ENCODE measurements around the gene PRDM10.
"Not testable (repeated sequence)": the region's sequence is repeated elsewhere in the genome, so short reads cannot be mapped to it uniquely, and the experiment has no call there.

Gene PRDM10

DNA sequence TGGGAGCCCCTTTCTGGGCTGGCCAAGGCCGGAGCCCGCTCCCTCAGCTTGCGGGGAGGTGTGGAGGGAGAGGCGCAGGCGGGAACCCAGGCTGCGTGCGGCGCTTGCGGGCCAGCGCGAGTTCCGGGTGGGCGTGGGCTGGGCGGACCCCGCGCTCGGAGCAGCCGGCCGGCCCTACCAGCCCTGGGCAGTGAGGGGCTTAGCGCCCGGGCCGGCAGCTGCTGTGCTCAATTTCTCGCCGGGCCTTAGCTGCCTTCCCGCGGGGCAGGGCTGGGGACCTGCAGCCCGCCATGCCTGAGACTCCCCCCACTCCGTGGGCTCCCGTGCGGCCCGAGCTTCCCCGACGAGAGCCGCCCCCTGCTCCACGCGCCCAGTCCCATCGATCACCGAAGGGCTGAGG, 19.0 kb upstream of the PRDM10 start:
- DNase-seq; intact Hi-C loops (cut with DNase I): not testable (repeated sequence)

DNA sequence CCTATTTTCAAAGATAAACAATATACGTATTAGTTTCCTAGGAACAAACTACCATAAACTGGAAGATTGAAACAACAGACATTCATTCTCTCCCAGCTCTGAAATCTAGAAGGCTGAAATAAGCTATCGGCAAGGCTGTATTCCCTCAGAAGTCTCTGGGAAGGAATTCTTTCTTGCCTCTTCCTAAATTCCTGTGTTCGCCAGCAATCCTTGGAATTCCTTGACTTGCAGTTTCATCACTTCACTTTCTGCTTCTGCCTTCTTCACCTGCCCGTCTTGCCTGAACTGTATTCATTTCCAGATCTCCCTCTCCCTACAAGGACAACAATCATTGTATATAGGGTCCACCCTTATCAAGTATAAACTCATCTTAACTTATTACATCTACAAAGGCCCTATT, 17.7 kb upstream of the PRDM10 start:
- intact Hi-C loops (cut with DNase I) = no loop called here
- no peak for DNase-seq

DNA sequence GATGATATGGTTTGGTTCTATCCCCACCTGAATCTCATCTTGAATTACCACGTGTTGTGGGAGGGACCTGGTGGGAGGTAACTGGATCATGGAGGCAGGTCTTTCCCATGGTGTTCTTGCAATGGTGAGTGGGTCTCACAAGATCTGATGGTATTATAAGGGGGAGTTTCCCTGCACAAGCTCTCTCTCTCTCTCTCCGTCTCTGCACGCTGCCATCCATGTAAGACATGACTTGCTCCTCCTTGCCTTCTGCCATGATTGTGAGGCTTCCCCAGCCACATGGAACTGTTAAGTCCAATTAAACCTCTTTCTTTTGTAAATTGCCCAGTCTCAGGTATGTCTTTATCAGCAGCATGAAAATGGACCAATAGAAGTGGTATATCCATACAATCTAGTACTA, 13.2 kb upstream of the PRDM10 start:
- intact Hi-C loops (cut with DNase I); DNase-seq: not testable (repeated sequence)

- intact Hi-C loops (cut with DNase I) = loop anchor here (10.0 kb wide), 2 partner anchors 114 to 126 kb away; partner anchors contain the start of gene NFRKB
Measured at GRCh38 chr11:130008326-130008725, 5.7 kb upstream of the PRDM10 start.

GRCh38 chr11:130006929-130007328, 4.3 kb upstream of the PRDM10 start:
- intact Hi-C loops (cut with DNase I) = loop anchor here (10.0 kb wide), 2 partner anchors 112 to 128 kb away; partner anchors contain the start of gene NFRKB
- DNase-seq = no peak

More at GRCh38 chr11:130008326-130008725, 5.7 kb upstream of the PRDM10 start:
- no peak for DNase-seq

DNA sequence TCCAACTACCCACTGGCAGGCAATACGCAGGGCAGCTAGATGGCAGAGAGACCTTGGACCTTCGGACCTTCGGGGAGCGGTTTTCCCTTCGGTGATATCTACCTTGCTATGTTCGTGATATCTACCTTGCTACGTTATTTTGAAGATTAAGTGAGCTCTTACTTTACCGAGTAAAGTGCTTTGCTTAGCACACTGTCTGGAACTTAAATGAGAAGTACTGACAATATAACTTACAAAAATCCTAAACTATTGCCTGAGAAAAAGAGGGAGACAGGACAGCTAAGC, 1.0 kb upstream of the PRDM10 start:
- peak in 1 of 10 donors; percentile 90 for DNase-seq
- intact Hi-C loops (cut with DNase I) = loop anchor here (2.0 to 10.0 kb wide), 4 partner anchors 79 to 309 kb away; partner anchors contain the start of genes NFRKB and ZBTB44

DNA sequence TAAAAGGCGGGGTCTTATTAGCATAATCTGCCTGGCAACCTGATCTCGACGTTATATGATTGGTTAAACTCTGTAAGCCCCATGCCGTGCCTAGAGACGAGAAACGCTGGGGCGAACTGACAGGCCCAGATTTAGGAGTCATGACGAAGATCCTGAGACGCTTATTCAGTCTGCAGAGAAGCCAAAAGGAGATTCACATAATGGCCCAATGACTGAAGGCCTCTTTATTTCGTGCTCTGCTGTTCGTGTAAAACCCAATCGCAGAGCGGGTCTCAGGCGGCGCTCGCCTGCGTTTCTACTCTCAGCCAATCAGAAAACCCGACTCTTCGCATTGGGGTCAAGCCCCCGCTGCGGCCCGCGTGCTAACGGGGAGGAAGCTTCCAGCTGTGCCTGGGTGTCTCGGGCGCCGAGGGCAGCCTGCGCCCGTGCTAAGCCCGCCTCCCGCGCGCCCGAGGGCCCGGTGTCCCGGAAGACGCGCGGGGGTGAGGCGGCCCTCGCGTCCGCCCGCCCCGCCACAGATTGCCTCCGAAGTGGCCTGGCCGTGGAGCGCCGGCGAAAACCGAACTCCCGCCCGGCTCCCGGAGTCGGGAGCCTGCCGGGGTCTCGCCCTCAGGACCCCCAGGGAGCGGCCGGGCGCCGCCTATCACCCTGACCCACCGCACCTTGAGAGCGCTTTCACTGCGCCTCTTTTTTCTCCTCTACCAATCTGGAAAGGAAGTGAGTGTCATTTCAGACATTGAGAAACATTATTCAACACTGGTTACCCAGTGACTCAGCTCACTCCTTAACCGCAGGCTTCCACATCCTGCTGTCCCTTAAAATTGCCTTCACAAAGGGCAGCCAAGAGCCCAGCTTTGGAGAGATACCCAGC, 446 bp upstream of the PRDM10 start:
- DNase-seq = peak; percentile 89 to 99 (median 93)
- intact Hi-C loops (cut with DNase I) = loop anchor here (1.0 to 10.0 kb wide), 5 partner anchors 66 to 309 kb away; partner anchors contain the start of genes APLP2, NFRKB and ZBTB44

DNA sequence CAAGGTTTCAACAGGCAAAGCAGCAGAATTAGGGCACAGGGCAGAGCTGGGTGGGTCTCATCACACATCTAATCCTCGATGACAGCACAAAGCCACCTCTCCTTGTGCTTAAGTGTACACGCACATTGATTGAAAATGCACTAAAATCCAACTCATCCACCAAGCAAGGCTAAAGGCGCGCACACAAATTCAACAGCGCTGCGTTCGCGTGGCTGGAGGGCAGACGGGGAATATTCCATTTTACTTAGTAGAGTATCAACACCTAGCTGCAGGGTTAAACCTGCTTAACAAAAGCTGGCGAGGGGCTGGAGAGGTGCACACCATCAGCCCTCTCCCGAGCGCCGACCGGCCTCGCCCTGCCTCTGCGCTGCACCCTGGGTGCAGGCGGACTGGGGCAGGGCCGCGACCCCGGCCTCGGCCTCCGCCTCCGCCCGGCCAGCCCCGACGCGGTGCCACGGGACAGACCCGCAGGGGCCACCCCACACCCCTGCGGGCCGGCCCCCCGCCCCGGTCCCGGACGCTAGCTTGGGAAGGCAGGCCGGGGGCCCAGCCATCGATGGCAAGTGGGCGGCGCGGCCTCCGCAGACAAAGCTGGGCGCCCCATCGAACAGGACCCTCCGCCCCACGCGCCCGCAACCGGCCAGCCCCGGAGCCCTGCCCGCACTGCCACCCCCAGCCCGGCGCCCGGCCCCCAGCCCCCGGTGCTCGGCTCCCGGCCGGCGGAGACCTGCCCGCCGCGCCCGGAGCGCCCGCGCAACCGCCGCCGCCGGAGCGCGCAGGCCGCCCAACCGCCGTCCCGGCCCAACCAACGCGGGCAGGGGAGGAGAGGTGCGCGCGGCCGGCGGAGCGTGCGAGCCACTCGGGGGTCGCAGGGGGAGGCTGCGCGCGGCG, 929 bp downstream of the PRDM10 start:
- DNase-seq = peak in 4 of 10 donors; percentile 10 to 85 (median 51)
- intact Hi-C loops (cut with DNase I) = loop anchor here (1.0 to 10.0 kb wide), 5 partner anchors 68 to 311 kb away; partner anchors contain the start of genes APLP2, NFRKB and ZBTB44

DNA sequence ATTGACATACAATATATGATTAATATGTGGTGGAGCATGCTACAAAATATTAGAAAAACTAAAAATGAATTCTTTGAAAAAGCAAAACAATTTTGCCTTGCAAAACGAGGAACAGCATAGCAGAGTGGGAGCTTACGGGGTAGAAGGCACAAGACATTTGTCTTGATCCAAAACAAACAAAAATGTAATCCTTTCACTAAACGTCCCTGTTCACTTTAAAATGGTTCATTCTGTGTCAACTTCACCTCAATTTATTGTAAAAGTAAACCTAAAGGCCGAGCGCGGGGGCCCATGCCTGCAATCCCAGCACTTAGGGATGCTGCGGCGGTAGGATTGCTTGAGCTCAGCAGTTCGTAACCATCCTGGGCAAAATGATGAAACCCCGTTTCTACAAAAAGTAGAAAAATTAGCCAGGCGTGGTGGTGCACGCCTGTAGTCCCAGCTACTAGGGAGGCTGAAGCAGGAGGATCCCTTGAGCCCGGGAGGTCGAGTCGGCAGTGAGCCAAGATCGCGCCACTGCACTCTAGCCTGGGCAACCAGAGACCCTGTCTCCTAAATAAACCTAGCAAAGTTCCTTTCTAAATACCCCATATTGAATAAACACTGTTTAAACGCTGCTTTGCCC, 2.0 kb downstream of the PRDM10 start:
- DNase-seq = no peak
- intact Hi-C loops (cut with DNase I) = loop anchor here (5.0 to 10.0 kb wide), 3 partner anchors 106 to 312 kb away; partner anchors contain the start of genes NFRKB and ZBTB44

GRCh38 chr11:129999407-129999806, 3.2 kb downstream of the PRDM10 start:
- no peak for DNase-seq
- intact Hi-C loops (cut with DNase I) = no loop called here

DNA sequence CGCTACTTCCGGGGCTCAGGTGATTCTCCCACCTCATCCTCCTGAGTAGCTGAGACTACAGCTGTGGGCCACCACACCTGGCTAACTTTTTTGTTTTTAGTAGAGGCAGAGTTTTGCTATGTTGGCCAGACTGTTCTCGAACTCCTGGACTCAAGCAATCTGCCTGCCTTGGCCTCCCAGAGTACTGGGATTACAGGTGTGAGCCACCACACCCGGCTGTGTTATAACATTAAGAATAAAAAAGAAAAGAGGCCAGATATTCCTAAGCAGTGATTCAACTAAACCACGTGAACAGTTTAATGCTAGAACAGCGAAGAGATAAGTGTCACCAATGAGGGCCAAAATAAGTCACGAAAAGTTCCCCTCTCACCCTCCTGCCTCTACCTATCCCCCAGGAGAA, 3.7 kb downstream of the PRDM10 start:
- intact Hi-C loops (cut with DNase I) = no loop called here
- no peak for DNase-seq

- intact Hi-C loops (cut with DNase I) = no loop called here
- no peak for DNase-seq
Measured at GRCh38 chr11:129998107-129998506, 4.5 kb downstream of the PRDM10 start.

DNA sequence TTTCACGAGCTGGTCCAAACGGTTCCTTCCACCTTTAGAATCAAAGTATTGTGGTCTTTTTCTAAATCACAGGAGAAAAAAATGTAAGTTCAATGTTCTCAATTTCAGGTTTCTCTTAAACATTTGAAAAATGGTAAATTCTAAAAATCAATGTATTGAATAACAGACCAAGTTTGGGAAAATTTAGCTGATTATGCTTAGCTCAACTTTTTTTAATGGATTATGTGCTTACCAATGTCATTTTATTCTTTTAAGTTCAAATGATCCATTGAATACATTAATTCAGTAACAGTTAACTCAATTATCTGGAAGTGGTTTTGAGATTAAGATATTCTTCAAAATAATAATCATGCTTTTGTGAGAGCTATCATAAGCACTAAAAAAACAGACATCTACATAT, 5.1 kb downstream of the PRDM10 start:
- no peak for DNase-seq
- intact Hi-C loops (cut with DNase I) = no loop called here

DNA sequence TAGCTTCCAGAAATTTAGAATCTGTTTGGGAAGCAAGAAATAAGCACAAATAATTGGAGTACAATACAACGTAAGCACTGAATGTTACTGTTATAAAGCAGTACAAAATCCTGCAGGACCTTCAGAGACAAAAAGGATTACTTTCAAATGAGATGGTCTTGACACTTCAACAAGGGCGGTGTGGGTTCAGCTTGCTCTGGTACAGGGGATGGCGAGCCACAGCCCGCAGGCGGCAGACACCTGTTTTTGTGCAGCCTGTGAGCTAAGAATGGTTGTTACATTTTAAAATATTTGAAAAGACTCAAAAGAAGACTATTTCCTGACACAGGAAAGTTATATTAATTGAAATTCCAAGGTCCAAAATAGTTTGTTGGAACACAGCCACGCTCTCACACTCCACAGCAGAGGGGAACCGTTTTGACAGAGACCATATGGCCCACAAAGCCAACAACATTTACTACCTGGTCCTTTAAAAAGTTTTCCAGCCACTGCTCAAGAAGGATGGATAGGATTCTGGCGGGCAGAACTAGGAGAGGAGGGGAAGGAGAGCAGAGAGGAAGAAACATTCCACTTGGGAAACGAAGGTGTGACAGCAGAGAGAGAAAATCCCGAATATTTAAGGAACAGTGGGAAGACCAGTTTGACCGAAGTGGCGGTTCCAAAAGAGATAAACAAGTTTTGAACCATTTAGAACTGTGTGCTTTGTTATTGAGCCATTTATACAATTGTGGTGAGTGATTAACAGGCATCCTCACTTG, 6.3 kb downstream of the PRDM10 start:
- intact Hi-C loops (cut with DNase I) = no loop called here
- DNase-seq = no peak

DNA sequence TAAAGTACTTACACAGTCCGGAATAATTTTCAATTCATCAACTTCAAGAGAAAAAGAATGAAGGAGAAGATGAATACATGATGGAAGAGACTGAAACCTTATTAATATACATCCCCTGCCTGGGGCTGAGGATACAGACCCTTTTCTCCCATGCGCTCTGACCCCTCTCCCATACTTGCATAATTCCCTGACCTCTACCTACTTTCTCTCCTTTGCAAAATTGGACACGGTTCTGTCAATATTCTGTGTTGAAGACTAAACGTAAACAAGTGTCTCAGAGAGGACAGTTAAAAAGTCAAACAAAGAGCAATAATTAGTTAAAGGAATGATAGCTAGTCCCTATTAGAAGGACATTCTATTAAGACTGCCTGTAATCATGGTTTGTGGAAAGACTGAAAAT, 7.5 kb downstream of the PRDM10 start:
- no peak for DNase-seq
- intact Hi-C loops (cut with DNase I) = no loop called here

DNA sequence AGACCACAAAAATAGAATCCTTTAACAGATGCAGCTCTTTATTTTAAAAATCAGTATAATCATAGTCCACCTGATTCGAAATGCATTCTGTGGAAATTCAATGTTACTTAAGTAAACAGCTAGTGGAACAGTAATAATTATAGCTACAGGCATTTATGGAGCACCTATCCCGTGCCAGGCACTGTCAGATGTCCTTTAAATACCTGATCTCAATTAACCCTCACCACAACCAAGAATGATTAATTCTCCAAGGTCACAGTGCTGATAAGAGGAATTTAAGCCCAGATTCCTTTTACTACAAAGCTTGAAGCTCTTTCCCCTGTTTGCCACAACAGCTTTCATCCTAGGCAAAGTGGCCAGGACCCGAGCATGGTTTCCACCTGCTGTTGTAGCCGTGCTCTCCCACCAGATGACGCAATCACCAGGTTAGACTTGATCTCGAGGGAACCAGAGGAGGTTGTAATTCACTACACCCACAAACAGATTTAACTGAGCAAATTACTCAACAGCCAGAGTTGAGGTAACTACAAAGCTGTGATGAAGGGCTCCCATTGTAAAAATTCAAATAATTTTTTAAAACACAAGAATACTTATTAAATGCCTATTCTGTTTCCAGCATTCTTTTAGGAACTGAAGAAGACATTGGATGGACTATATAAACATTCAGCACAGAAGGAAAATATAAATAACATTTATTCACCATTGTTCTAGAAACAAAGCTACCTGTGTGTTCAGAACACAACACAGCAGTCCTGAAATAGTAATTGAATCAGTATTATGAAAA, 10.3 kb downstream of the PRDM10 start:
- no peak for DNase-seq
- intact Hi-C loops (cut with DNase I) = no loop called here

DNA sequence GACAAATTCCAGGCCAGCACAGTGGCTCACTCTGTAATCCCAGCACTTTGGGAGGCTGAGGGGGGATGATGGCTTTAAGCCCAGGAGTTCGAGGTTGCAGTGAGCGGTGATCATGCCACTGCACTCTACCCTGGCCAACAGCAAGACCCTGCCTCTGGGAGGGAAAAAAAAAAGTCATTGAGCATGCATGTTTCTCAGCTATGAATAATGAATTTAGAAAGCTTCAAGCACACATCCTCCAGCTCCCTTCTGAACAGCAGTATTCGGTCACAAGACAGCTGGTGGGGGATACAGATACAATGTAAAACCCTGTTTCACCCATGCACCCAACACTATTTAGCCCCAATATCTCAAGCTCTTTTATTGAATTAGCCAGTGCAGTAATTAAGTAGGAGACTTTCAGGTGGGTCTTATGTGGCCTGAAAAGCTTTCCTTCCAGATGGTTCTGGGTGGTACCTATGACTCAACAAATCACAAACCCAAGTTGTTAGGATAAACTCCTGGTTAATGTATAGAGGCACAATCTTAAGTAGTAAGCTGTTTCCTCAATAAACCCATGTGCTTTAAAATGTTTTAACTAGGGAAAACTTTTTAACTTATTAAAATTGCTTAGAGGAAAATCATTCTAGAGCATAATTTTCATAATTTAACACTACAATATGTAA, 13.4 kb downstream of the PRDM10 start:
- no peak for DNase-seq
- intact Hi-C loops (cut with DNase I) = no loop called here

DNA sequence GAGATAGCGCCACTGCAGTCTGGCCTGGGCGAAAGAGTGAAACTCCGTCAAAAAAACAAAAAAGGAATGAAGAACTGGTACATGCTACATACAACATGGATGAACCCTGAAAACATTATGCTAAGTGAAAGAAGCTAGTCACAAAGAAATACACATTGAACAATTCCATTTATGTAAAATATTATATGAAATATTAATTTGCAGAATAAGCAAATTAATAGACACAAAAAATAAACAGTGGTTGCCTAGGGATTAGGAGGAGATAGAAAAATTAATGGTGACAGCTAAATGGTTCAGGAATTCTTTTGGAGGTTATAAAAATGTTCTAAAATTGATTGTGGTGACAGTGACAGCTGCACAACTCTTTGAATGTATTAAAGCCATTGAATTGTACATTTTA, 14.7 kb downstream of the PRDM10 start:
- intact Hi-C loops (cut with DNase I) = no loop called here
- DNase-seq = no peak

- intact Hi-C loops (cut with DNase I) = no loop called here
- no peak for DNase-seq
Measured at GRCh38 chr11:129985823-129986222, 16.8 kb downstream of the PRDM10 start.
